HL-60 (cell line): ENCODE results near the gene RITA1.

ENCODE experiments used
- CTCF ChIP-seq: IDR thresholded peaks from one replicate; pipeline ENCODE4 v1.5.1; 2011; ENCODE audit warnings: low read length, control low read depth, inconsistent platforms; ENCODE audit not compliant: insufficient read depth
- GABPA ChIP-seq: IDR thresholded peaks from 2 replicates; pipeline ENCODE4 v1.6.1; 2012; ENCODE audit warnings: low read depth
- POLR2AphosphoS5 ChIP-seq: IDR thresholded peaks from 2 replicates; pipeline ENCODE4 v1.6.1; 2012; ENCODE audit warnings: low read depth
- SPI1 ChIP-seq: IDR thresholded peaks from 2 replicates; pipeline ENCODE4 v1.6.1; 2012; ENCODE audit warnings: low read depth, mild to moderate bottlenecking, borderline replicate concordance
- TF ChIP-seq, protein P1 (sequence below): IDR thresholded peaks from 2 replicates; pipeline ENCODE4 v1.6.1; 2012; ENCODE audit warnings: low read depth; ENCODE audit not compliant: insufficient replicate concordance

- TF ChIP-seq, protein P1, sequence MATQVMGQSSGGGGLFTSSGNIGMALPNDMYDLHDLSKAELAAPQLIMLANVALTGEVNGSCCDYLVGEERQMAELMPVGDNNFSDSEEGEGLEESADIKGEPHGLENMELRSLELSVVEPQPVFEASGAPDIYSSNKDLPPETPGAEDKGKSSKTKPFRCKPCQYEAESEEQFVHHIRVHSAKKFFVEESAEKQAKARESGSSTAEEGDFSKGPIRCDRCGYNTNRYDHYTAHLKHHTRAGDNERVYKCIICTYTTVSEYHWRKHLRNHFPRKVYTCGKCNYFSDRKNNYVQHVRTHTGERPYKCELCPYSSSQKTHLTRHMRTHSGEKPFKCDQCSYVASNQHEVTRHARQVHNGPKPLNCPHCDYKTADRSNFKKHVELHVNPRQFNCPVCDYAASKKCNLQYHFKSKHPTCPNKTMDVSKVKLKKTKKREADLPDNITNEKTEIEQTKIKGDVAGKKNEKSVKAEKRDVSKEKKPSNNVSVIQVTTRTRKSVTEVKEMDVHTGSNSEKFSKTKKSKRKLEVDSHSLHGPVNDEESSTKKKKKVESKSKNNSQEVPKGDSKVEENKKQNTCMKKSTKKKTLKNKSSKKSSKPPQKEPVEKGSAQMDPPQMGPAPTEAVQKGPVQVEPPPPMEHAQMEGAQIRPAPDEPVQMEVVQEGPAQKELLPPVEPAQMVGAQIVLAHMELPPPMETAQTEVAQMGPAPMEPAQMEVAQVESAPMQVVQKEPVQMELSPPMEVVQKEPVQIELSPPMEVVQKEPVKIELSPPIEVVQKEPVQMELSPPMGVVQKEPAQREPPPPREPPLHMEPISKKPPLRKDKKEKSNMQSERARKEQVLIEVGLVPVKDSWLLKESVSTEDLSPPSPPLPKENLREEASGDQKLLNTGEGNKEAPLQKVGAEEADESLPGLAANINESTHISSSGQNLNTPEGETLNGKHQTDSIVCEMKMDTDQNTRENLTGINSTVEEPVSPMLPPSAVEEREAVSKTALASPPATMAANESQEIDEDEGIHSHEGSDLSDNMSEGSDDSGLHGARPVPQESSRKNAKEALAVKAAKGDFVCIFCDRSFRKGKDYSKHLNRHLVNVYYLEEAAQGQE, result no peak
- TF ChIP-seq POLR2AphosphoS5 (no peak), CTCF (no peak), GABPA (no peak), SPI1 (no peak)
Observed at GRCh38 chr12:113146999-113147398, 38.5 kb upstream of the RITA1 start.
